ENCODE measurements around the gene APBB1.

APBB1 gene

GRCh38 chr11:6417907-6418556 lies 862 bp downstream of the APBB1 start:
- Histone ChIP-seq H3K4me1 (ENCODE audit: control insufficient read depth, insufficient read depth, low read length) (peaks cover 19% of the 10 kb centered on the region), H3K27me3 (ENCODE audit: control insufficient read depth in 1 of 2, insufficient read depth in 2 of 2, low read length in 2 of 2) (no peaks in the 10 kb centered on the region), H3K4me3 (ENCODE audit: low read length in 2 of 2) (peak overlapping the region; percentile 83 to 86), H3K27ac (ENCODE audit: low read length) (peak overlapping the region; percentile 66), H3K36me3 (ENCODE audit: control insufficient read depth in 2 of 2, insufficient read depth in 2 of 2, low read length in 2 of 2) (no peaks in the 10 kb centered on the region), H3K9ac (ENCODE audit: low read length in 2 of 2) (peak overlapping the region; percentile 68 to 90), H3K9me3 (ENCODE audit: control insufficient read depth in 2 of 2, low read length in 2 of 2) (no peaks in the 10 kb centered on the region)

DNA sequence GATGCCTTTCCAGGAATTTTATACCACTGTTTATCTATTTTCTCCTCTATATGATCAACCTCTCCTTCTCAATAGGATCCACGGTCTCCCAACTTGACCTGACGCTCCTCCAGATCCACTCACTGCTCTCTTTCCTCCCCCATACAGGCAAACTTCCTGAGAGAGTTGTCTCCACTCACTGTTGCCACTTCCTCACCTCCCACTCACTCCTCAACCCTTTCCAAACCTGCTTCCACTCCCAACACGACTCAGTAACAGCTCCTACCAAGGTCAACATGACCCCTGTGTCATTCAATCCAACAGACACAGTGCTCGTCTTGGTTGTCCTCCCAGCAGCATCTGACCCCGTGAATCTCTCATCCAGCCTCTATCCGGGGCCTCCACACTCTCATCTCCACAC lies 3.1 kb downstream of the APBB1 start:
- Histone ChIP-seq H3K9me3 (ENCODE audit: control insufficient read depth in 2 of 2, low read length in 2 of 2) (no peaks in the 10 kb centered on the region), H3K27me3 (ENCODE audit: control insufficient read depth in 1 of 2, insufficient read depth in 2 of 2, low read length in 2 of 2) (no peaks in the 10 kb centered on the region), H3K4me3 (ENCODE audit: low read length in 2 of 2) (no peak overlapping the region), H3K9ac (ENCODE audit: low read length in 2 of 2) (no peak overlapping the region), H3K36me3 (ENCODE audit: control insufficient read depth in 2 of 2, insufficient read depth in 2 of 2, low read length in 2 of 2) (no peaks in the 10 kb centered on the region), H3K27ac (ENCODE audit: low read length) (no peak overlapping the region), H3K4me1 (ENCODE audit: control insufficient read depth, insufficient read depth, low read length) (peaks cover 19% of the 10 kb centered on the region)

- Histone ChIP-seq H3K36me3 (ENCODE audit: control insufficient read depth in 2 of 2, insufficient read depth in 2 of 2, low read length in 2 of 2) (peaks cover 3% of the 10 kb centered on the region in 2 donors), H3K4me1 (ENCODE audit: control insufficient read depth, insufficient read depth, low read length) (peaks cover 15% of the 10 kb centered on the region), H3K4me3 (ENCODE audit: low read length in 2 of 2) (no peak overlapping the region), H3K27me3 (ENCODE audit: control insufficient read depth in 1 of 2, insufficient read depth in 2 of 2, low read length in 2 of 2) (no peaks in the 10 kb centered on the region), H3K9me3 (ENCODE audit: control insufficient read depth in 2 of 2, low read length in 2 of 2) (no peaks in the 10 kb centered on the region), H3K27ac (ENCODE audit: low read length) (peak overlapping the region; percentile 11), H3K9ac (ENCODE audit: low read length in 2 of 2) (no peak overlapping the region)
Measured at GRCh38 chr11:6414874-6415328, 4.0 kb downstream of the APBB1 start.

GRCh38 chr11:6413791-6414201 lies 5.1 kb downstream of the APBB1 start:
- no peak overlapping the region for H3K27ac ChIP-seq (ENCODE audit: low read length)
- H3K27me3 ChIP-seq (ENCODE audit: control insufficient read depth in 1 of 2, insufficient read depth in 2 of 2, low read length in 2 of 2), result no peaks in the 10 kb centered on the region
- H3K4me3 ChIP-seq (ENCODE audit: low read length in 2 of 2), result no peak overlapping the region
- H3K9me3 ChIP-seq (ENCODE audit: control insufficient read depth in 2 of 2, low read length in 2 of 2), result no peaks in the 10 kb centered on the region
- peak overlapping the region in 1 of 2 donors; percentile 42 for H3K9ac ChIP-seq (ENCODE audit: low read length in 2 of 2)
- peaks cover 9% of the 10 kb centered on the region for H3K4me1 ChIP-seq (ENCODE audit: control insufficient read depth, insufficient read depth, low read length)
- peaks cover 7 to 10% of the 10 kb centered on the region in 2 donors for H3K36me3 ChIP-seq (ENCODE audit: control insufficient read depth in 2 of 2, insufficient read depth in 2 of 2, low read length in 2 of 2)

- Histone ChIP-seq H3K36me3 (ENCODE audit: control insufficient read depth in 2 of 2, insufficient read depth in 2 of 2, low read length in 2 of 2) (peaks cover 7 to 10% of the 10 kb centered on the region in 2 donors), H3K27ac (ENCODE audit: low read length) (no peak overlapping the region), H3K4me1 (ENCODE audit: control insufficient read depth, insufficient read depth, low read length) (peaks cover 6% of the 10 kb centered on the region), H3K4me3 (ENCODE audit: low read length in 2 of 2) (no peak overlapping the region), H3K27me3 (ENCODE audit: control insufficient read depth in 1 of 2, insufficient read depth in 2 of 2, low read length in 2 of 2) (no peaks in the 10 kb centered on the region), H3K9ac (ENCODE audit: low read length in 2 of 2) (no peak overlapping the region), H3K9me3 (ENCODE audit: control insufficient read depth in 2 of 2, low read length in 2 of 2) (no peaks in the 10 kb centered on the region)
Measured at GRCh38 chr11:6411594-6412031, 7.3 kb downstream of the APBB1 start.

DNA sequence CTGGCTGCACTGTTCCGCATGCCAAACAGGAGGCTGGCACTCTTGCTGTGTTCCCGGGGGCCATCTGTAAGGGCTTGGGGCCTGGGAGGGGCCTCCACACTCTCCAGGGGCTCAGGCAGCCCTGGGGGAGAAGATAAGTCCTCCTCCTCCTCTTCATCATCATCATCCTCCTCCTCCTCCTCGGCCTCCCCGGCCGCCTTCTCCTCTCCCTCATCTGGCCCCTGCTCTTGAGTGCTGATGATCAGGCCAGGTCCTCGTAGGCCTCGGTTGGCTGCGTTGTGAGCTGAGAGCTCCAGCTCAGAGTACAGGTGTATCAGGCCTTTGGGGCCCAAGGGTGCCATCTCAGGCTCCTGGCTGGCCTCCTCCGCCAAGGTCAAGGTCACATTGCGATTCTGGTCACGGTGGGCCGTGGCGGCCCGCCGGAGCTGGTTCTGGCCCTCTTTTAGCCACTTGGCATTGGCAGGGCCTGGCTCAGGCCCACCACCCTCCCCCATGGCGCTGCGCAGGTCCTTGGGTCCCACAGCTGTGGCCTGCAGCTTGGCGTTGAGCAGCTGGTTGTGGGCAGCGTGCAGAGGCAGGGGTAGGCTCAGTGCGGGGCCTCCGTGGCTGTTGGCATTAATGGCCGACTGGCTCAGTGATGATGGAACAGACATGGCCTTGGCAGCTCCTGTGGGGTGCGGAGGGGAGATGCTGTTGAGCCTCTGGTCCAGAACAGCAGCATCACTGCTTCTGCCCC lies 8.0 kb downstream of the APBB1 start:
- Histone ChIP-seq H3K9me3 (ENCODE audit: control insufficient read depth in 2 of 2, low read length in 2 of 2) (no peaks in the 10 kb centered on the region), H3K36me3 (ENCODE audit: control insufficient read depth in 2 of 2, insufficient read depth in 2 of 2, low read length in 2 of 2) (peaks cover 7 to 10% of the 10 kb centered on the region in 2 donors), H3K4me1 (ENCODE audit: control insufficient read depth, insufficient read depth, low read length) (peaks cover 6% of the 10 kb centered on the region), H3K9ac (ENCODE audit: low read length in 2 of 2) (no peak overlapping the region), H3K27me3 (ENCODE audit: control insufficient read depth in 1 of 2, insufficient read depth in 2 of 2, low read length in 2 of 2) (no peaks in the 10 kb centered on the region), H3K4me3 (ENCODE audit: low read length in 2 of 2) (no peak overlapping the region), H3K27ac (ENCODE audit: low read length) (no peak overlapping the region)

GRCh38 chr11:6406370-6406769 lies 12.5 kb downstream of the APBB1 start:
- Histone ChIP-seq H3K27me3 (ENCODE audit: control insufficient read depth in 1 of 2, insufficient read depth in 2 of 2, low read length in 2 of 2) (no peaks in the 10 kb centered on the region), H3K4me1 (ENCODE audit: control insufficient read depth, insufficient read depth, low read length) (peaks cover 7% of the 10 kb centered on the region), H3K4me3 (ENCODE audit: low read length in 2 of 2) (no peak overlapping the region), H3K36me3 (ENCODE audit: control insufficient read depth in 2 of 2, insufficient read depth in 2 of 2, low read length in 2 of 2) (peaks cover 17 to 28% of the 10 kb centered on the region in 2 donors), H3K9me3 (ENCODE audit: control insufficient read depth in 2 of 2, low read length in 2 of 2) (no peaks in the 10 kb centered on the region), H3K27ac (ENCODE audit: low read length) (no peak overlapping the region), H3K9ac (ENCODE audit: low read length in 2 of 2) (no peak overlapping the region)

DNA sequence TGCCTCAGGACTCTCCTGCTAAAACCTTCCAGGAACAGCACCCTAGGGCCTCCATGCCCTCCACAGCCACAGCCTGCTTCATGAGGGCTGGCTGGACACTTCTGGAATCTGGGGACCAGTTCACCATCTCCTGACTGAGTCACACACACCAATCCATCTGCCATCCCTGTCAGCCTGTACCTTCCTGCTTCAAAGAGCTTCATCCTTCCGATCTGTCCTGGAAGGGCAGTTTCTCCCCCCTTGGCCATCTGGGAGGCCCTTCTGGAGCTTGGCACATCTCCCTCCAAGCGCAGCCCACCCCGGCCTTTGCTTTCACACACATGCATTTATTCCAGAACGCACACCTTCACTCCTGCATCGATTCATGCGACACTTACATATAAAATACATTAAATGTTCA lies 13.0 kb downstream of the APBB1 start:
- H3K4me1 ChIP-seq (ENCODE audit: control insufficient read depth, insufficient read depth, low read length), result peaks cover 7% of the 10 kb centered on the region
- H3K36me3 ChIP-seq (ENCODE audit: control insufficient read depth in 2 of 2, insufficient read depth in 2 of 2, low read length in 2 of 2), result peaks cover 23 to 33% of the 10 kb centered on the region in 2 donors
- H3K4me3 ChIP-seq (ENCODE audit: low read length in 2 of 2), result no peak overlapping the region

GRCh38 chr11:6405052-6405667 lies 13.7 kb downstream of the APBB1 start:
- Histone ChIP-seq H3K27me3 (ENCODE audit: control insufficient read depth in 1 of 2, insufficient read depth in 2 of 2, low read length in 2 of 2) (no peaks in the 10 kb centered on the region), H3K9me3 (ENCODE audit: control insufficient read depth in 2 of 2, low read length in 2 of 2) (no peaks in the 10 kb centered on the region), H3K4me1 (ENCODE audit: control insufficient read depth, insufficient read depth, low read length) (peaks cover 7% of the 10 kb centered on the region), H3K27ac (ENCODE audit: low read length) (no peak overlapping the region), H3K4me3 (ENCODE audit: low read length in 2 of 2) (no peak overlapping the region), H3K9ac (ENCODE audit: low read length in 2 of 2) (no peak overlapping the region), H3K36me3 (ENCODE audit: control insufficient read depth in 2 of 2, insufficient read depth in 2 of 2, low read length in 2 of 2) (peaks cover 25 to 34% of the 10 kb centered on the region in 2 donors)

More for the DNA sequence above, 13.0 kb downstream of the APBB1 start:
- Histone ChIP-seq H3K27ac (ENCODE audit: low read length) (no peak overlapping the region), H3K27me3 (ENCODE audit: control insufficient read depth in 1 of 2, insufficient read depth in 2 of 2, low read length in 2 of 2) (no peaks in the 10 kb centered on the region), H3K9ac (ENCODE audit: low read length in 2 of 2) (no peak overlapping the region), H3K9me3 (ENCODE audit: control insufficient read depth in 2 of 2, low read length in 2 of 2) (no peaks in the 10 kb centered on the region)

GRCh38 chr11:6404342-6405051 lies 14.4 kb downstream of the APBB1 start:
- no peaks in the 10 kb centered on the region for H3K9me3 ChIP-seq (ENCODE audit: control insufficient read depth in 2 of 2, low read length in 2 of 2)
- peaks cover 7% of the 10 kb centered on the region for H3K4me1 ChIP-seq (ENCODE audit: control insufficient read depth, insufficient read depth, low read length)
- no peak overlapping the region for H3K9ac ChIP-seq (ENCODE audit: low read length in 2 of 2)
- peaks cover 23 to 34% of the 10 kb centered on the region in 2 donors for H3K36me3 ChIP-seq (ENCODE audit: control insufficient read depth in 2 of 2, insufficient read depth in 2 of 2, low read length in 2 of 2)
- no peak overlapping the region for H3K27ac ChIP-seq (ENCODE audit: low read length)
- H3K27me3 ChIP-seq (ENCODE audit: control insufficient read depth in 1 of 2, insufficient read depth in 2 of 2, low read length in 2 of 2), result no peaks in the 10 kb centered on the region
- no peak overlapping the region for H3K4me3 ChIP-seq (ENCODE audit: low read length in 2 of 2)

Data from stomach smooth muscle (tissue), 2 donors.